ENCODE measurements around the gene C14orf39. TPM values are rescaled to one million over a fixed set of nuclear protein-coding genes. Genes with fewer than 3 reads are reported as not detected.

C14orf39 gene
- total RNA-seq, 3 donors from 2014 or later = 0.57 TPM; not detected in 2

DNA sequence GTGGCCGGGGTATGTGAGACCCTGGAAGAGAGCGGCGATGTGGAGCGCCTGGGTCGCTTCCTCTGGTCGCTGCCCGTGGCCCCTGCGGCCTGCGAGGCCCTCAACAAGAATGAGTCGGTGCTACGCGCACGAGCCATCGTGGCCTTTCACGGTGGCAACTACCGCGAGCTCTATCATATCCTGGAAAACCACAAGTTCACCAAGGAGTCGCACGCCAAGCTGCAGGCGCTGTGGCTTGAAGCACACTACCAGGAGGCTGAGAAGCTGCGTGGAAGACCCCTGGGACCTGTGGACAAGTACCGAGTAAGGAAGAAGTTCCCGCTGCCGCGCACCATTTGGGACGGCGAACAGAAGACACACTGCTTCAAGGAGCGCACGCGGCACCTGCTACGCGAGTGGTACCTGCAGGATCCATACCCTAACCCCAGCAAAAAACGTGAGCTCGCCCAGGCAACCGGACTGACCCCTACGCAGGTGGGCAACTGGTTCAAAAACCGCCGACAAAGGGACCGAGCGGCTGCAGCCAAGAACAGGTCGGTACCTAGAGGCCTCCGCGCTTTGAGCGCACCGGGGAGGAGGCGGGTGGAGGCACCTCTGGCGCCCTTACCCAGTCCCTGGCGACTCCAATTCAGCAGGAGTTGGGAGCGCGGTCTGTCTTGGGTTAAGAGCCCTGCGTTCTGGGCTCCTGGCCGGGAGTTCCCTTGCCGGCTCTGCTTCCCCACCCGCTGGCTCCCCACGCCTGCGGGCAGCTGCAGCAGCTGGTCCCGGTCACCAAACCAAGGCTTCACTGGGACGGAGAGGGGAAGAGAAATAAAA lies 23.8 kb upstream of the C14orf39 start:
- TF ChIP-seq CTCF (IDR thresholded peaks at IDR 0.05) = no peak
- no peak overlapping the region for H3K4me3 ChIP-seq
- intact Hi-C loops (cut with DNase I, micrococcal nuclease) = no loop called here
- DNase-seq (no peak), ATAC-seq (no peak)
- no peaks in the 10 kb centered on the region for H3K36me3 ChIP-seq (ENCODE audit: low read depth)
- no peaks in the 10 kb centered on the region for H3K9me3 ChIP-seq
- H3K4me1 ChIP-seq (ENCODE audit: low read depth) = no peaks in the 10 kb centered on the region

DNA sequence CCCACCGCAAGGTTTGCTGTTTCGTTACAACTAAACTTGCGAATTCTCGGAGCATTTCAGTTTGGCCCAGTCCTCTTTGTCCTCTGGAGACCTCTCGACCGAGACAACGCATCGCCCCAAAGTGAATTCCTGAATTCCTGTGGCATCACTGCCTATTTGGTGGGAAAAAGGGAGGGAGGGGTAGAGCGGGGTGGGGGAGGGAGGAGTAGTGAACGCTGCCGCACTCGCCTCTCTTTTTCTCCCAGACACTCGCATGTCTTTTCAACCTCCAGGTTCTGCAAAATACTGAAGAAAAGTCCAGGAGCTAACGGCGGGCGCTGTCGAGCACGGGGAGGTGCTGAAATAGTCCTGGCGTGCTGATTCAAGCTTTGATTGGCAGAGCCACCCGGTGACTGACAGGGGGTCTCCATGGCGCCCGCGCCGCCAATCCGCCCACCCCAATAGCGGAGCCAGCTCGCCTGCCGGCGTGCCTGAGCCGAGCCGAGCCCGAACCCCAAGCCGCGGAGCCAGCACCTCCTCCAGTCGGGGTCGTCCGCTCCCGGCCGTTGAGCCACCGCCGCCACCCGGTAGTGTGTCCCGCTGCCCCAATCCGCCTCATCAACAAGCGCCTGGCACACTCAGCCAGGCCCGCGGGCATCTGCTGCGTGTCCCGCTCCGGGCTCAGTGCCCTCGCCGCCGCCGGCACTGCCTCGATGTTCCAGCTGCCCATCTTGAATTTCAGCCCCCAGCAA lies 23.0 kb upstream of the C14orf39 start, which contains the start of gene SIX6:
Gene SIX6, plus strand, starts transcription at position 440 of the 731 bp plus-strand sequence. Its CDS starts 253 bp downstream, at position 693.
- H3K4me3 ChIP-seq = no peak within 1 kb of the TSS
- H3K4me1 ChIP-seq (ENCODE audit: low read depth) = no peaks in the 10 kb centered on the region
- H3K9me3 ChIP-seq = no peaks in the 10 kb centered on the region
- H3K36me3 ChIP-seq (ENCODE audit: low read depth) = no peaks in the 10 kb centered on the region
- DNase-seq (no peak), ATAC-seq (no peak)
- intact Hi-C loops (cut with DNase I, micrococcal nuclease) = no loop called here
- no peak for TF ChIP-seq CTCF (IDR thresholded peaks at IDR 0.05)

GRCh38 chr14:60508363-60508706 lies 22.5 kb upstream of the C14orf39 start:
- Histone ChIP-seq H3K4me1 (ENCODE audit: low read depth) (no peaks in the 10 kb centered on the region), H3K9me3 (no peaks in the 10 kb centered on the region), H3K4me3 (no peak overlapping the region), H3K36me3 (ENCODE audit: low read depth) (no peaks in the 10 kb centered on the region)
- TF ChIP-seq CTCF (IDR thresholded peaks at IDR 0.05) = no peak
- DNase-seq = no peak
- ATAC-seq = no peak
- intact Hi-C loops (cut with DNase I, micrococcal nuclease) = no loop called here

DNA sequence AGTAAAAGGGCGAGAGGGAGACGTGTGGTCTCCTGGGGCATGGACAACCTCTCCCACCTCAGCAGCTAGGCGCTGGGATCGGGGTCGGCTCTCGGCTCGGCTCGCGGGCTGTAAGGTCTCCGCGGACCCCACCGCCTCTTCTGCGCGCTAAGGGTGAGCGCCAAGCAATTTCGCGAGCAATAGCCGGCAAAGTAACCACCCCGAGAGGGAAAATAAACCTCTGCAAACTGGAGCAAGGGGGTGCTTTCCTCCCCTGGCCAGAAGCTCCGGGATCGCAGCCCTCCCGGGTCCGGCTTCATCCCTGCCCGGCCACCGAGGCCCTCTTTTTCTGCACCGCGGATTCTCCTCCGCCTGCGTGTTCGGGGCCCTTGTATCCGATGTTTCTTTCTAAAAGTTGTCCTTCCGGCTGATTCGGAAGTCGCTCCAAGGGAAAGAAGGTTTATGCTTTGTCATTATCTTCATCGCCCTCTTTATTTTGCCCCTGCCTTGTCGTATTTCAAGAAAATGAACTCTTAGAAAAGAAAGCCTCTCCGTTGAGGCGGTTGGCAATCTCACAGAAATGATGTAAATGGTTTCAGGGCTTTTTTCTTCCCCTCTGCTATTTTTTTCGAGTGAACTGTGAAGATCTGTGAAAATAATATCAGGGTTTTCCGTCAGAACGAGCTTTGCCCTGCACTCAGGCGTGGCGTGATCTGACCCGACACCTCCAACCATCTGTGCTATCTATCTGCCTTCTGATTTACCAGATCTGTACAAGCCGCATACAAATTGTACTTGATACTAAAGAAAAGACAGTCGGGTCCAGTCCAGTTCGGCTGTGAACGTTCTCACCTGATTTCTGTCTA lies 21.3 kb upstream of the C14orf39 start:
- intact Hi-C loops (cut with DNase I, micrococcal nuclease) = no loop called here
- Histone ChIP-seq H3K9me3 (no peaks in the 10 kb centered on the region), H3K4me1 (ENCODE audit: low read depth) (no peaks in the 10 kb centered on the region), H3K4me3 (no peak overlapping the region), H3K36me3 (ENCODE audit: low read depth) (no peaks in the 10 kb centered on the region)
- no peak for TF ChIP-seq CTCF (IDR thresholded peaks at IDR 0.05)
- no peak for DNase-seq
- ATAC-seq = no peak

DNA sequence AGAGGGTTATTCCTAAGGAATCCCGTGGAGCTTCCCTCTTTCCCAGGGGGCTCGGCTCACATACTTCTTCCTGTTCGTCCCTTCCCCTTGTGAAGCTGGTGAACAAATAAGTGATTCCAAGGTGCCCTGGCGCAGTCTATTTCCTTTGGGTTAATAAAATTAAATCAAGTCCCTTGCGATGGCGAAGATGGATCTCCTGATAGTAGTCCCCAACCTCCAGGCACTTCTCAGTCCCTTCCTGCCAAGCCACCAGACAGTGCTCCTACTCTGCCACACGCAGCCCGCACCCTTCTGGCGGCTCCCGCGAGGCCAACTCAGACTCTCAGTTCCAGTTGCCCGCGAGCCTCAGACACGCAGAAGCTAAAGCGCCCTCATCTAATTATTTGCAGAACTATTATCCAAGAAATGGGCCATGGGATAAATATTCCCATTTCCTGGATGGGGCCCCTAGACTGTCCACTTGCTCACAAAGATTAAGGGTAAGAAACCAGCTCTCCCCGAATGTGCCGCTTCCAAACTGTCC lies 20.7 kb upstream of the C14orf39 start:
- H3K4me1 ChIP-seq (ENCODE audit: low read depth) = no peaks in the 10 kb centered on the region
- intact Hi-C loops (cut with DNase I, micrococcal nuclease) = no loop called here
- no peak overlapping the region for H3K4me3 ChIP-seq
- H3K9me3 ChIP-seq = no peaks in the 10 kb centered on the region
- no peaks in the 10 kb centered on the region for H3K36me3 ChIP-seq (ENCODE audit: low read depth)
- no peak for ATAC-seq
- DNase-seq = no peak
- TF ChIP-seq CTCF (IDR thresholded peaks at IDR 0.05) = no peak
